IMR-90 (cell line): Measurements from ENCODE around the gene IL31RA. TPM values are rescaled to one million over a fixed set of nuclear protein-coding genes. Genes with fewer than 3 reads are reported as not detected.

ENCODE experiments used
- ATAC-seq: fragments of 200-7000 bp; cut with Tn5 transposase; 2 replicates; pipeline ENCODE4 v1.9.1; 2020; ENCODE audit warnings: low read depth, mild to moderate bottlenecking, moderate library complexity
- BruUV-seq: library from RNA; stranded (reverse); fragments of 400-500 nt; replicated peaks from 2 replicates; lab custom pipeline; 2021; lab: Mats Ljungman, UMichigan
- CTCF ChIA-PET: fragments of 300-600 bp; formaldehyde crosslinking; extraction: SDS; loops from one replicate; lab custom pipeline; 2021; ENCODE audit warnings: antibody characterized with exemption; lab: Yijun Ruan, JAX
- POLR2A ChIA-PET: fragments of 300-600 bp; sonication (Branson Sonifier 250); formaldehyde crosslinking; loops from one replicate; lab custom pipeline; 2022; ENCODE audit warnings: antibody characterized with exemption; ENCODE audit not compliant: unreplicated experiment; lab: Charles Lee
- DNase-seq: peaks from one replicate; pipeline ENCODE4 v3.0.0; 2013
- H2AFZ ChIP-seq: replicated peaks from 2 replicates; pipeline ENCODE3; 2013; ENCODE audit warnings: low read length, mild to moderate bottlenecking; ENCODE audit not compliant: poor library complexity
- H2AK5ac ChIP-seq: 2 replicates; pipeline ENCODE4 v1.6.1; 2013; ENCODE audit warnings: low read depth, low read length, inconsistent platforms
- H2AK9ac ChIP-seq: replicated peaks from 2 replicates; pipeline ENCODE3; 2013; ENCODE audit warnings: mild to moderate bottlenecking, low read depth, low read length, moderate library complexity; ENCODE audit not compliant: poor library complexity
- H2BK120ac ChIP-seq: 2 replicates; pipeline ENCODE4 v1.6.1; 2013; ENCODE audit warnings: low read depth, low read length, inconsistent platforms
- H2BK15ac ChIP-seq: 3 replicates; pipeline ENCODE4 v1.6.1; 2013; ENCODE audit warnings: low read depth, low read length, inconsistent platforms
- H2BK20ac ChIP-seq: 2 replicates; pipeline ENCODE4 v1.6.1; 2013; ENCODE audit warnings: low read depth, mild to moderate bottlenecking, inconsistent platforms, low read length, moderate library complexity
- H2BK5ac ChIP-seq: 2 replicates; pipeline ENCODE4 v1.6.1; 2013; ENCODE audit warnings: mild to moderate bottlenecking, low read depth, low read length, inconsistent platforms; ENCODE audit not compliant: poor library complexity, severe bottlenecking
- H3K14ac ChIP-seq: replicated peaks from 2 replicates; pipeline ENCODE4 v1.6.1; 2013; ENCODE audit warnings: low read depth, low read length, inconsistent platforms
- H3K18ac ChIP-seq: 2 replicates; pipeline ENCODE4 v1.6.1; 2013; ENCODE audit warnings: low read depth, low read length, control low read depth
- H3K23ac ChIP-seq: 2 replicates; pipeline ENCODE4 v1.6.1; 2013; ENCODE audit warnings: low read depth, low read length, inconsistent platforms
- H3K27ac ChIP-seq: 2 replicates; pipeline ENCODE4 v1.5.1; 2013; ENCODE audit warnings: mild to moderate bottlenecking, control low read depth, low read length; ENCODE audit not compliant: insufficient read depth
- H3K27me3 ChIP-seq: 2 replicates; pipeline ENCODE4 v1.6.1; 2013; ENCODE audit warnings: low read length; ENCODE audit not compliant: control insufficient read depth, insufficient read depth
- H3K36me3 ChIP-seq: 2 replicates; pipeline ENCODE4 v1.6.1; 2013; ENCODE audit warnings: low read length, mixed read lengths; ENCODE audit not compliant: control insufficient read depth, insufficient read depth
- H3K4ac ChIP-seq: 2 replicates; pipeline ENCODE4 v1.6.1; 2013; ENCODE audit warnings: low read depth, low read length, inconsistent platforms
- H3K4me1 ChIP-seq: 2 replicates; pipeline ENCODE4 v1.6.1; 2013; ENCODE audit warnings: low read length, mixed read lengths; ENCODE audit not compliant: control insufficient read depth, insufficient read depth
- H3K4me2 ChIP-seq: 2 replicates; pipeline ENCODE4 v1.6.1; 2013; ENCODE audit warnings: low read depth, mild to moderate bottlenecking, control low read depth, low read length, moderate library complexity
- H3K4me3 ChIP-seq: 2 replicates; pipeline ENCODE4 v1.5.1; 2013; ENCODE audit warnings: low read depth, mild to moderate bottlenecking, control low read depth, low read length, moderate library complexity; ENCODE audit not compliant: insufficient read depth
- H3K56ac ChIP-seq: 2 replicates; pipeline ENCODE4 v1.6.1; 2013; ENCODE audit warnings: low read length, inconsistent platforms; ENCODE audit not compliant: insufficient read depth; ENCODE audit errors: extremely low read depth
- H3K79me1 ChIP-seq, 2 experiments: 2 replicates each; pipeline ENCODE4 v1.6.1; 2013; ENCODE audit warnings: low read length in 2 of 2, inconsistent platforms in 1 of 2, low read depth in 1 of 2
- H3K9ac ChIP-seq: 2 replicates; pipeline ENCODE4 v1.6.1; 2013; ENCODE audit warnings: low read depth, low read length, control low read depth
- H3K9me1 ChIP-seq: 2 replicates; pipeline ENCODE4 v1.6.1; 2013; ENCODE audit warnings: low read length, inconsistent platforms; ENCODE audit not compliant: insufficient read depth
- H3K9me3 ChIP-seq: 2 replicates; pipeline ENCODE4 v1.6.1; 2013; ENCODE audit warnings: low read length; ENCODE audit not compliant: control insufficient read depth, insufficient read depth
- H4K20me1 ChIP-seq: 2 replicates; pipeline ENCODE4 v1.6.1; 2013; ENCODE audit warnings: low read length, inconsistent platforms; ENCODE audit not compliant: insufficient read depth
- H4K5ac ChIP-seq: 2 replicates; pipeline ENCODE4 v1.6.1; 2013; ENCODE audit warnings: mild to moderate bottlenecking, low read depth, low read length, control low read depth
- H4K8ac ChIP-seq, 2 experiments: 2 replicates each; pipeline ENCODE4 v1.6.1; 2013; ENCODE audit warnings: low read depth in 2 of 2, low read length in 2 of 2, control low read depth in 1 of 2, inconsistent platforms in 1 of 2
- H4K91ac ChIP-seq: 2 replicates; pipeline ENCODE4 v1.6.1; 2013; ENCODE audit warnings: low read depth, low read length, inconsistent platforms; ENCODE audit not compliant: insufficient read depth
- BHLHE40 ChIP-seq: fragments of 150-350 bp; IDR thresholded peaks from 2 replicates; pipeline ENCODE4 v1.6.1; 2016; ENCODE audit warnings: mild to moderate bottlenecking, low read depth, low read length
- CEBPB ChIP-seq: IDR thresholded peaks from 2 replicates; pipeline ENCODE4 v1.6.1; 2012; ENCODE audit warnings: low read depth, low read length, improper control_type of control experiment
- CHD1 ChIP-seq: IDR thresholded peaks from 2 replicates; pipeline ENCODE4 v1.6.1; 2012; ENCODE audit warnings: low read depth, low read length, improper control_type of control experiment
- MAFK ChIP-seq: IDR thresholded peaks from 2 replicates; pipeline ENCODE4 v1.6.1; 2012; ENCODE audit warnings: low read depth, low read length, improper control_type of control experiment
- MAZ ChIP-seq: IDR thresholded peaks from 2 replicates; pipeline ENCODE4 v1.6.1; 2012; ENCODE audit warnings: low read depth, mild to moderate bottlenecking, low read length, improper control_type of control experiment, moderate library complexity, borderline replicate concordance
- NFE2L2 ChIP-seq: fragments of 150-350 bp; IDR thresholded peaks from 2 replicates; pipeline ENCODE4 v1.6.1; 2016; ENCODE audit warnings: low read depth, mild to moderate bottlenecking, low read length
- POLR2A ChIP-seq: IDR thresholded peaks from 2 replicates; pipeline ENCODE4 v1.6.1; 2012; ENCODE audit warnings: mild to moderate bottlenecking, low read depth, low read length
- WGBS, 2 experiments: methylation state at CpG; one replicate each; pipeline versions ENCODE4 v1.1.5 to v1.1.7; 2013; ENCODE audit warnings: missing lambda C conversion rate in 2 of 2; ENCODE audit not compliant: insufficient read length in 1 of 2; ENCODE audit errors: extremely low coverage in 2 of 2; 5-methylcytosine and 5-hydroxymethylcytosine counted together
- dilution Hi-C: fragments of 300-500 bp; cut with HindIII; formaldehyde crosslinking; loops from one replicate; pipeline ENCODE4 v1.14.3; 2018; ENCODE audit warnings: low sequenced_read_pairs; ENCODE audit not compliant: unreplicated experiment
- in situ Hi-C: fragments of 300-500 bp; cut with MboI; formaldehyde crosslinking; loops from 3 replicates; pipeline ENCODE4 v1.14.3; 2019; ENCODE audit warnings: low sequenced_read_pairs, inconsistent platforms, mixed read lengths
- intact Hi-C: fragments of 100-400 bp; cut with micrococcal nuclease; formaldehyde crosslinking; loops from 2 replicates; pipeline ENCODE4 v1.10.0; 2022
- polyA plus RNA-seq, 3 experiments: library from polyadenylated mRNA; depleted of rRNA; stranded (reverse); fragments of >200 nt; gene quantifications; 2 replicates each; pipeline ENCODE4 v1.2.3, GENCODE V29; 2012; ENCODE audit warnings: low replicate concordance in 1 of 3
- total RNA-seq: library from RNA; depleted of rRNA; stranded (reverse); fragments of >200 nt; gene quantifications from 2 replicates; pipeline ENCODE4 v1.2.3, GENCODE V29; 2012
- TF ChIP-seq, protein P1 (sequence below): conservative IDR thresholded peaks from 2 replicates; pipeline ENCODE4 v1.5.1; 2012; ENCODE audit warnings: mild to moderate bottlenecking, low read depth, low read length, improper control_type of control experiment

IL31RA gene
- total and polyA plus RNA-seq, 2 of the 4 experiments (the other 2 are of a cell fraction) = 0.39 to 0.90 TPM

DNA sequence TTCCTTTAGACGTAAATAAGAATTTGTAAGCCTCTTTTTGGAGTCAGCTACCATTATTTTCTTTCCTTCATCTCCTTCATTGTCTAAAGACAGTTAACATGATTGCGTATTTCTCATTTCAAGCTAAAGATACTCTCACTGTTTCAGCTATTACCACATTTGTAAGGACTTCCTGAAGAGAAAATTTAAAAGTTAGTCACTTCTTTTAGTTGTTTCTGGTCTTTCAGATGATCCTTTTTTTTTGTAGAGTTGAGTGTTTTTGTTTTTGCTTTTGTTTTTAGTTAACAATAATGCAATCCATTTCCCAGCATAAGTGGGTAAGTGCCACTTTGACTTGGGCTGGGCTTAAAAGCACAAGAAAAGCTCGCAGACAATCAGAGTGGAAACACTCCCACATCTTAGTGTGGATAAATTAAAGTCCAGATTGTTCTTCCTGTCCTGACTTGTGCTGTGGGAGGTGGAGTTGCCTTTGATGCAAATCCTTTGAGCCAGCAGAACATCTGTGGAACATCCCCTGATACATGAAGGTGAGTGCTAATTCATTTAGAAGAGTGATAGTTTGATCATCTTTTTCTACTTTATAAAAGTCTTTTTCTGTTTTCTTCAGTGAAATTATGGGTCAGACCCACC, 2.0 kb downstream of the IL31RA start:
- no peak for DNase-seq
- H2BK20ac ChIP-seq = peak overlapping the region; percentile 81
- in situ Hi-C loops (no loop called here), dilution Hi-C loops (no loop called here), intact Hi-C loops (no loop called here)
- H3K56ac ChIP-seq = no peak overlapping the region
- H4K20me1 ChIP-seq = no peaks in the 10 kb centered on the region
- peaks cover 9% of the 10 kb centered on the region for H3K4me1 ChIP-seq
- WGBS, 2 experiments = no CpG with 5 or more reads among the region's 3 CpGs
- H2BK15ac ChIP-seq = peak overlapping the region; percentile 72; the same call in 2 of the 3 replicates
- H3K4me2 ChIP-seq = no peak overlapping the region
- TF ChIP-seq POLR2A = no peak
- no peak for TF ChIP-seq MAZ
- no peak for TF ChIP-seq CHD1
- TF ChIP-seq NFE2L2 = no peak
- TF ChIP-seq, protein P1, sequence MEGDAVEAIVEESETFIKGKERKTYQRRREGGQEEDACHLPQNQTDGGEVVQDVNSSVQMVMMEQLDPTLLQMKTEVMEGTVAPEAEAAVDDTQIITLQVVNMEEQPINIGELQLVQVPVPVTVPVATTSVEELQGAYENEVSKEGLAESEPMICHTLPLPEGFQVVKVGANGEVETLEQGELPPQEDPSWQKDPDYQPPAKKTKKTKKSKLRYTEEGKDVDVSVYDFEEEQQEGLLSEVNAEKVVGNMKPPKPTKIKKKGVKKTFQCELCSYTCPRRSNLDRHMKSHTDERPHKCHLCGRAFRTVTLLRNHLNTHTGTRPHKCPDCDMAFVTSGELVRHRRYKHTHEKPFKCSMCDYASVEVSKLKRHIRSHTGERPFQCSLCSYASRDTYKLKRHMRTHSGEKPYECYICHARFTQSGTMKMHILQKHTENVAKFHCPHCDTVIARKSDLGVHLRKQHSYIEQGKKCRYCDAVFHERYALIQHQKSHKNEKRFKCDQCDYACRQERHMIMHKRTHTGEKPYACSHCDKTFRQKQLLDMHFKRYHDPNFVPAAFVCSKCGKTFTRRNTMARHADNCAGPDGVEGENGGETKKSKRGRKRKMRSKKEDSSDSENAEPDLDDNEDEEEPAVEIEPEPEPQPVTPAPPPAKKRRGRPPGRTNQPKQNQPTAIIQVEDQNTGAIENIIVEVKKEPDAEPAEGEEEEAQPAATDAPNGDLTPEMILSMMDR = no peak
- no peak for TF ChIP-seq MAFK
- no peak for TF ChIP-seq BHLHE40
- TF ChIP-seq CEBPB = no peak
- peak overlapping the region; percentile 36 for H3K27ac ChIP-seq
- no peak overlapping the region for H2AFZ ChIP-seq
- H2AK5ac ChIP-seq = peak overlapping the region; percentile 71
- H3K9me3 ChIP-seq = no peaks in the 10 kb centered on the region
- no peak overlapping the region for H4K5ac ChIP-seq
- ChIA-PET POLR2A (no interaction called here), CTCF (interaction anchor here (0.9 kb wide), 1 partner anchor 15 kb away, joined by 4 read pairs; no protein-coding TSS in a partner anchor)
- 0 out of 2 replicates have a peak overlapping the region, but pooled peaks have one; percentile 27 for H3K18ac ChIP-seq
- peak overlapping the region; percentile 63 for H2BK120ac ChIP-seq
- H4K91ac ChIP-seq = peak overlapping the region; percentile 25; the same call in 1 of the 2 replicates
- no peaks in the 10 kb centered on the region for H3K27me3 ChIP-seq
- no peak overlapping the region for H2AK9ac ChIP-seq
- H3K9me1 ChIP-seq = no peaks in the 10 kb centered on the region; the same call in 1 of the 2 replicates
- peak overlapping the region; percentile 34 for H3K14ac ChIP-seq
- BruUV-seq = no TSS peak
- no peaks in the 10 kb centered on the region for H3K79me1 ChIP-seq
- no peak overlapping the region for H2BK5ac ChIP-seq
- H3K23ac ChIP-seq = peak overlapping the region; percentile 19; the same call in 1 of the 2 replicates
- no peak for ATAC-seq
- no peak overlapping the region for H3K9ac ChIP-seq
- no peaks in the 10 kb centered on the region for H3K36me3 ChIP-seq
- H4K8ac ChIP-seq = peak overlapping the region in 1 of 2 experiments; percentile 65; a peak in 3 of 4 replicates
- H3K4ac ChIP-seq = peak overlapping the region; percentile 59
- no peak overlapping the region for H3K4me3 ChIP-seq
